ENCODE data around the gene PHF21A.

Gene PHF21A

DNA sequence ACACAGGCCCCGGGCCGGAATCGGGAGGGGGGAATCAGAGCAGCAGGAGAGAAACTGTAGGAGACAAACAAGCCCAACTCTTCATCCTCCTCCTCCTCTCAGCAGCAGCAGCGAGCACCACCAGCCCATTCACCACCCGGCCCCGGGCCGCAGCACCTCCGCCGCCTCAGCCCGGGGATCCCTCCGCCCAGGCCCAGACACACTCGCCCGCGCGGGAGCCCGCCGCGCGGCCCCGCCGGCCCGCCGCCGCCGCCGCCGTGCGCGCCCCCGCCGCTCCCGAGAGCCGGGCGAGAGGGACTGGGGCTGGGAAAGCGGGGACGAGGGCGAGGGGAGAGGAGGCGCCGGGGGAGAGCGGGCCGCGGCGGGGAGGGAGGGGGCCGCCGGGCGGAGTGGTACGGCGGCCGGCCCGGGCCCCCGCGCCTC, at the start of gene PHF21A:
TSS of gene PHF21A (minus strand) at position 154 of the 423 bp plus-strand sequence. CDS start 37,235 bp downstream, outside the sequence.
- DNase-seq: no peak

DNA sequence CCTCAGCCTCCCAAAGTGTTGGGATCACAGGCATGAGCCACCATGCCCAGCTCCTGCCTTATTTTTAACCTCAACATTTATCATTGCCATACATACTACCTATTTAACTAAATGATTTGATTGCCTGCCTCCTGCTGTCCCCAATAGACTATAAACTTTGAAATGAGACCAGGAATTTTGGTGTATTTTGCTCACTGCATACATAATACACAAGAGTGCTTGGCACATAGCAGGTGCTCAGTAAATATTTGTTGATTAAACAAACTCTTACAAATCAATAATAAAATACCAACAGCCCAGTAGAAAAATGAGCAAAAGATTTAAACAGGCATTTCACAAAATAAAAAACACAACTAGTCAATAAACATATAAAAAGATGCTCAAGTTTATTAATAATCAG, 49.5 kb upstream of the PHF21A start:
- DNase-seq: no peak

DNA sequence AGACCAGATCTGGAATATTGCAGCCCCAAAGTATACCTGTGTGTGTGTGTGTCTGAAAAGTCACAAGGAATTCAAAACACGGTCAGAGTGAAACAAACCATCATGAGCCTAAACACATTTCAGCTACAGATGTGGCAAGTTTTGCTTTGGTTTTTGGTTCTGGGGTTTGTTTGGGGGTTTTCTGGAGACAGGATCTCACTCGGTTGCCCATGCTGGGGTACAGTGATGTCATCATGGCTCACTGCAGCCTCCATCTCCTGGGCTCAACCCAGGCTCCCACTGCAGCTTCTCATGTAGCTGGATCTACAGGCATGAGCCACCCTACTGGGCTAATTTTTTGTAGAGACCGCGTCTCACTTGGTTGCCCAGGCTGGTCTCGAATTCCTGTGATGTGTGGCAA, 41.4 kb upstream of the PHF21A start:
- DNase-seq: no peak

DNA sequence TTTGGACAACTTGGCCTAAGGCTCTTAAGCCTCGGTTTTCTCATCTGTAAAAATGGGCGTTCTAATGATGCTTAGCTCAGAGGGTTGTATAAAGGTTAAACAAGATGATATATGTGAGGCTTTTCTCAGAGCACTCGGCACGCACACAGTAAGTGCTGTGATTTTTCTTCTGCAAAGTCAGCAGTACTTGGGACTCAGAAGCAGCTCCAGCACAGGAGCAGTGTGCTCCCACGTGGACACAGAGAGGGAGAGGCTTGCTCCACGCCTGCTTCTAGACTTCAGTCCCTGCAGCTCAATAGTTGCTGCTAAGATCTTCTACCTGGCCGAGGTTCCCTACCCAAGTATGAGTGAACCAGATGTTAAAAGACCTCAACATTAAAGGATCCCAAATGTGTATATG, 39.9 kb upstream of the PHF21A start:
- DNase-seq: no peak

DNA sequence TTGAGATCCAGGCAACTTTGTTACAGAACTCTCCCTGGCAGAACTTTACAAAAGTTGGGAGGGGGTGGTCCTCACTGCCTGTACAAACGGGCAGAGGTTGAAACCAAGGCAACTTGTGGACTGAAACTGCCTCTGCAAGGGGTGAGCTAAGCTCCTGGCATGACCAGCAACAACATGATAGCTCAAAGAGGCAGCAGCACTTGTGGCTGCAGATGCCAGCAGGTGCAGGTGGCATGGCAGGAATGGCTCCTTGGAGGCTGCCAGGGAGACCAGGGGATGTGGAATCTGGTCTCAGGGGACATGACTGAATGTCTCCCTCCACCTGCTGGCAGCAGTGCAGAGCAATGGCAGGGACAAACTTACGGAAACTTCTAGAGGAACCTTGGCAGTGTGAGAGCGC, 38.8 kb upstream of the PHF21A start:
- no peak for DNase-seq

DNA sequence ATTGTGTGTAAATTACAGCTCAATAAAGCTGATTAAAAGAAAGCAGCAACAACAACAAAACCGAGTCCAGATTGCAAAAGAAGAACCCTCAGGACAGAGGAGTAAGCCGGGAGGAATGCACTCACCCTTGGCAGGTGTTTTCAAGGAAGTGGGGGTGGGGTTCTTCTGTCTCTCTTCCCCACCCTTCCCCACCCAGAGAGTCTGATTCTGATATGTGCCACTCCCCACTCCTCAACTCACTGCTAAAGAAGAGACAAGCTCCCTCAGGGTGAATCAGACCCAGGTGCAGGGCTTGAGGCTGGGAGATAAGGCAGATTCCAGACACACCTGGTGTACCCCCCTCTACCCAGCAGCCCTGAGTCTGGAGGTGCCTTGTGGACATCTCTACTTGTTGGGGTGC, 38.4 kb upstream of the PHF21A start:
- DNase-seq: no peak

DNA sequence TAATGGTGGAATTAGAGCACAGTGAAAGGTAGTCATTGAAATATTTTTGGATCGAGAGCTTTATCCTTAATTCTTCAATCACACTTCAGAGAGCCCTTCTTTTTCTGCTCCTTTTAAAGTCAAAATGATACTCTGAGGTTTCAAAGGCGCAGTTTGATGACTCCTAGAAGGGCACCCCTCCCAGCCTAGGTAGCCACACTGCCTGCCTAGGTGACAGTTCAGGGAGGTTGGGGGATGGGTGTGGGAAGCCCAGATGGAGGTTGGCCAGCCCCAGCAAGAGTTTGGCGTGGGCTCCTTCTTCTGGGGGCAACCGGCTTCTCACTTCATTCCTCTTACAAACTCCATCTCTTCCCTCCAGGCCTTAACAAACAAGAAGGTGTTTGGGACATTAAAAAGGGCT, 28.6 kb upstream of the PHF21A start:
- no peak for DNase-seq

DNA sequence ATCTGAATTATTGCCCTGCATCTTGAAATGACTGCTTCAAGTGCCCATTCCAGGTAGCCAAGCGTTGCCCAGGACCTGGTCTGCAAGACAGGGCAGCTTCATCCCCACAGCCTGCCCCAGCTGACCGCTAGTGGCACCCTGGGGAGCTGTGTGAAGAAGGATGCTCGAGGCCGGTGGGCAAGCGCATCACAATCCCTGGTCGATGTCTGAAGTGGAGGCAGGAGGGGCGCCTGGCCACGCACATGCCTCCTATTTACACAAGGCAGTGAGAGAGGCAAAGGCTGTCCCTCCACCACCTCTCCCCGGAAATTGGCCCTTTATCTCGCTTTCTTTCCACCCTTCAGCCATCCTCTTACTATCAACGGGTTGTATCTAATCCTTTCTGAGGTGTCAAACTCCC, 28.1 kb upstream of the PHF21A start:
- no peak for DNase-seq

DNA sequence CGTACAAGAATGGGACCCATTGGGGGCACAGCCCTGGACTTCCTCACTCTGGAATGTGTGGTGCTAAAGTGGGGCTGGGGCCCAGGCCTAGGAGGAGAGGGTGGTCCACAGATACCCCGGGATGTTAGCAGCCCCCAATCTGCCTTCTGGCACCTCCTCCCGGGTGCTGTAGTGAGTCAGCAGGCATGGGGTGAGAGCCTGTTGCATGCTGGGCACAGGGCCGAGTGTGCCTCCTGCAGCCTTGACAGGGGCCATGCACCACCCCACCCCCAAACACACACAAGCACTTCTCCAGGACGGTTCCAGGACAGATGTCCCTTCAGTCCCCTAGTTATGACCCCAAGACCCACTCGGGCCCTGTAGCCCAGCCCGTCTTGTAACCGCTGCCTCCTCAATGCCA, 23.5 kb upstream of the PHF21A start:
- no peak for DNase-seq

DNA sequence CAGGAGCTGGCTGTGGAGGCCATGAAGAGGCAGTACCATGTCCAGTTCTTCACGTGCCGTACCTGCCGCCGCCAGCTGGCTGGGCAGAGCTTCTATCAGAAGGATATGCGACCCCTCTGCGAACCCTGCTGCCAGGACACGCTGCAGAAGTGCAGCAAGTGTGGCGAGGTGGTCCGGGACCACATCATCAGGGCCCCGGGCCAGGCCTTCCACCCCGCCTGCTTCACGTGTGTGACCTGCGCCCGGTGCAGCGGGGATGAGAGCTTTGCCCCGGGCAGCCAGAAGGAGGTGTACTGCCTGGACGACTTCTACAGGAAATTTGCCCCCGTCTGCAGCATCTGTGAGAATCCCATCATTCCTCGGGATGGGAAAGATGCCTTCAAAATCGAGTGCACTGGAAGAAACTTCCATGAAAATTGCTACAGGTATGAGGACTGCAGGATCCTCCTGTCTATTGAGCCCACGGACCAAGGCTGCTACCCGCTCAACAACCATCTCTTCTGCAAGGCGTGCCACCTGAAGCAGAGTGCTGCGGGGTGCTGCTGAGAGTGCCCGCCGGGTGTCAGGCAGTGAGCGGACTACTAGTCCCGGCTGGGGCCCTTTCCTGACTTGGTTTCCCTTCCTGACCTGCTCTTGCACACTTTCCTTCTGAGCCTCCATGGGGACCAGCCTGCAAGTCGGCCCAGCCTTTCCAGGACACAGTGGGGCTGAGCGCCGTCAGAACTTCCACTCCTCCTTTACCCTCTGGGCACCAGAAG, 22.0 kb upstream of the PHF21A start:
- no peak for DNase-seq

DNA sequence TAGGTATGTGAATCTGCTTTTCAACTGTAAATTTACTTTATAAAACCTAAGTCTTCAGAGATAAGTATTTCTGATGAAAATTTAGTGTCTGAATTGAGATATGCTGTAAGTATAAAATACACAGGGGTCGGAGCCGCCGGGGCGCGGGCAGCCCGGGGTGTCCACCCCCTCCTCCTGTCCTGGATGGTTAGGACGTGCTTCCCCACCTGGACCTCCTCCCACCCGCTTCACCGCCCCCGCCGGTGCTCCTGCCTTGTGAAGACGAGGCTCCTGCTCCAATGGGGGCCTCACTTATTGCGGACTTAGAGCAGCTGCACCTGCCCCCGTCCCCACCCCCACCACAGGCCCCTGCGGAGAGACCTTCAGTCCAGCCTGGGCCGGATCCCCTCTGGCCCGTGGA, 21.3 kb upstream of the PHF21A start:
- DNase-seq: no peak

DNA sequence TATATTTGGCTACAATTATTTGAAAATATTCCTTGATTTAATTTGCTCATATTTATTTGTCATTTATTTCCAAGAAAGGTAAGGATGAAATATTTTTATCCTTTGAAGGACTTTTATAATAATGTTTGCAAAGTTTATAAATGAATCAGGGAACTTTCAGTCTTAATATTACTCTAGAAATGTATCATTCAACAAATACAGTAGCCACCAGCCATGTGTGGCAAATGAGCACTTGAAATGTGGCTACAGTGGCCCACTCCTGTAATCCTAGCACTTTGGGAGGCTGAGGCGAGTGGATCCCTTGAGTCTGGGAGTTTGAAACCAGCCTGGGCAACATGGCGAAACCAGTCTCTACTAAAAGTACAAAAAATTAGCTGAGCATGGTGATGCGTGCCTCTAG, 20.3 kb upstream of the PHF21A start:
- no peak for DNase-seq

DNA sequence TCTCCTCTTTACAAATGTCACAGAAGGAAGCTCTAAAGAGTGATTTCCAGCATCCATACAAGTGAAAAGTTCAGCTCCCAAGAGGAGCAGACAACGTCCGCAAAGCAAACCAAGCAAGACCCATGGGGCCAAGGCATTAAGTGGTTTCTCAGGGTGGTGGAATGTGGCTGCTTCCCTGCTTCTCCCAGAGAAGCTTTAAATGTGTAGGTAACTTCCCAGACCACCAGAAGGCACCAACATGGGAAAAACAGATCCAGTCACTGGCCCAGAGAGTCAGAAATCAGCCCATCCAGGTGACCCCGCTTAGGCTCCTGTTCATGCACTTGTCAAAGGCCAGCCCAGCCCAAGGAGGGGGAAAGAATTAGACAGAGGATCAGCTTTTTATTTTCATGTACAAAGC, 13.3 kb upstream of the PHF21A start:
- DNase-seq: no peak

DNA sequence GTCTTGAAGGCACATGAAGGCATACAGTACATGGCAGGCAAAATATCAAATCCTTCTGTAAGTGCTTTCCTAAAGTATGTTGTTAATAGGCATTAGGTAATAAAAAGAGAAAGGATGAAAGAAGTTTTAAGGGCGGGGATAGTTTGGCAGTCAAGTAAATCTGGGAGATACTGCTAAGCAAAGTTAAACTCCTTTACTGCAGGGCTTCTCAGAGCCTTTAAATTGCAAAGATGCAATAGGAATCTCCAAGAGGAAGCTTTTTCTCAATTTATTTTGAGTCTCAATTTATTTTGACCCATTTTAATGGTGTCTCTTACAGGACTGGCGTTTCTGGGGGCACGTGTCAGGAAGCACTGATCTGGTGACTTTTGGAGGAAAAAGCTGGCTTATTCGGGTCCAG, 12.8 kb upstream of the PHF21A start:
- DNase-seq: no peak

DNA sequence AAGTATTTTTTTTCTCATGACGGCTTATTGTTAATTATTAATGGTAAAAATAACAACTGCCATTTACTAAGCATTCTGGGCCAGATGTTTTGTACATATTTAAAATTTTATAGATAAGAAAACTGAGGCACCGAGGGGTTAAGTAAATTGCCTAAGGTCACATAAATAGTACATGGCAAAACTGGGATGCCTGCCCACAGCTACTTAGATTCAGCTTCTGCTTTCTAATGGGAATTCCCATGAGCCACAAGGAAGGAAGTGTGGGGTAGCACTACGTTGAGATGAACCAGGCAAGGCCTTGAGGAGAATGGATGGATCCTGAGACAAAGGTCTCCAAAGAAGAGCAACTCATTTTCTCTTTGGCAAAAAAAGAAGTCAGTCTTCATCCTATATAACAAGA, 11.9 kb upstream of the PHF21A start:
- DNase-seq: no peak

DNA sequence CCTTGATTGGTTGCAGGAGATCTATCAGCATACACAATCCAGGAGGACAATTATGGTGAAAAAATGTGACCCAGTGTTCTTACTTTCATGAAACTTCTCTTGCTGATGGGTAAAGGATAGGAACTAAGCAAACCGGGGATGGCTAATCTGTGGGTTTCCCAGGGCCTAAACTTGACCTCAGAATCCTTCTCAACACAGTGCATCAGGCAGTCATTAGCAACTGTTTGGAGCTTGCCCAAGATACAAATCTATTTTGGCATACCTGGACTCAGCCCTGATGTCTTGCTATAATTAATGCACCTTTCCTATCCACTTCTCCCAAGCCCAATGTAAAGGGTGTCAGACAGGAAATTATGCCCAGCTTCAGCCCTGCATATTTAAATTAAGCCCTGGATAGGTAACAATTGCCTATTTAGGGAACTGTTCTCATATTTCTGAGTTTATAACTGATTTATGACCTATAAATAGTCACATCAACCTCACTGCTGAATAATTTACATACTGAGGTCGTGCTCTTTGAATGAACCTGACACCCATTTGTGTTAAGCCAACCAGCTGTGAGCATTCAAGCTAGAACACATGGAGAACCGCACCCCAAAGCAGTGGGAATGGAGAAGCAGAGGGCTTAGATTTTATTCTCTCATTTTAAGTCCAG, 9.2 kb upstream of the PHF21A start:
- DNase-seq: no peak

DNA sequence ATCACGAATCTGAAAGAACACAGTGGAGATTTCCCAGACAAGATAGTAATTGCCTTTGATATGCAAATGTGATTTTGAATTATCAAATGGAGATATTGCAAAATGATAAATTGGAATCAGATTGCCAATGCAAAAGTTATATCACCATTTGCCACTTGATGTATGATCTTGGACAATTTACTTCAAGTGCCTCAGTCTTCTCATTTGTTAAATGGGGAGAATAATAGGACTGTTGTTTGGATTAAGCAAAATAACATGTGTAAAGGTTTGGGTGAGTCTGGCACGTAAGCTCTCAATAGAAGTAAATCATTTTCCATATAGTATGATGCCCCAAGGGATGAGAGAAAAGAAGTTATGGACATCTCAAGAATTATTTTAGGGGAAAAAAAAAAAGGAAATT, 7.9 kb upstream of the PHF21A start:
- DNase-seq: no peak

DNA sequence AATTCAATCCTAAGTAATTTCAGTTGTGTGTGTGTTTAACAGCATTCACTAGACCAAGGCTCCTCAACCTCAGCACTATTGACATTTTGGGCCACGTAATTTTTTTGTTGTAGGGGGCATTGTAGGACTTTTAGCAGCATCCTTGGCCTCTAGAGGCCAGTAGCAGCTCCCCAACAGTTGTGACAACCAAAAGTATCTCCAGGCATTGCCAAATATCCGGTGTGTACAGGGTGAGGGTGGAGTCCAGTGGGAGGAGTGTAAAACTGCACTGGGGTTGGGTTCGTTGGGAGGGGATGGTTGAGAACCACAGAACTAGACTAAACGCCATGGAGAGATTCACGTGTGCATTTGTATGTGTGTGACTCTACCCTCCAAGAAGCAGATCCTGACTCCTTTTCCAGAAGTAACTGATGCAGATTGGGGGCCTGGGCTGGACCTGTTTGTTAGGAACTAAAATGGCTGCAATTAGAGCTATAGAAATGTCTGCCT, 5.9 kb upstream of the PHF21A start:
- no peak for DNase-seq

DNA sequence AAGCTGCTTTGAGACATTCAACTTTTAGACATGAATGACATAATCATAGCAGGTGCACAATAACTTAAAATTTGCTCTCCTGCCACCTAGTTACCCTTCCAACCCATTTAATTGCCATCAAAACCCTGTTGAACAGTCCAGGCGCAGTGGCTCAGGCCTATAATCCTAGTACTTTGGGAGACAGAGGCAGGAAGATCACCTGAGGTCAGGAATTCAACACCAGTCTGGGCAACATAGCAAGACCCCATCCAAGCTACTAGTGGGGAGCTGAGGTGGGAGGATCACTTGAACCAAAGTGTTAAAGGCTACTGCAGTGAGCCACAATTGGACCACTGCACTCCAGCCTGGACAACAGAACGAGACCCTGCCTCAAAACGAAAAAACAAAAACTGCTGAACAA, 4.0 kb upstream of the PHF21A start:
- no peak for DNase-seq

DNA sequence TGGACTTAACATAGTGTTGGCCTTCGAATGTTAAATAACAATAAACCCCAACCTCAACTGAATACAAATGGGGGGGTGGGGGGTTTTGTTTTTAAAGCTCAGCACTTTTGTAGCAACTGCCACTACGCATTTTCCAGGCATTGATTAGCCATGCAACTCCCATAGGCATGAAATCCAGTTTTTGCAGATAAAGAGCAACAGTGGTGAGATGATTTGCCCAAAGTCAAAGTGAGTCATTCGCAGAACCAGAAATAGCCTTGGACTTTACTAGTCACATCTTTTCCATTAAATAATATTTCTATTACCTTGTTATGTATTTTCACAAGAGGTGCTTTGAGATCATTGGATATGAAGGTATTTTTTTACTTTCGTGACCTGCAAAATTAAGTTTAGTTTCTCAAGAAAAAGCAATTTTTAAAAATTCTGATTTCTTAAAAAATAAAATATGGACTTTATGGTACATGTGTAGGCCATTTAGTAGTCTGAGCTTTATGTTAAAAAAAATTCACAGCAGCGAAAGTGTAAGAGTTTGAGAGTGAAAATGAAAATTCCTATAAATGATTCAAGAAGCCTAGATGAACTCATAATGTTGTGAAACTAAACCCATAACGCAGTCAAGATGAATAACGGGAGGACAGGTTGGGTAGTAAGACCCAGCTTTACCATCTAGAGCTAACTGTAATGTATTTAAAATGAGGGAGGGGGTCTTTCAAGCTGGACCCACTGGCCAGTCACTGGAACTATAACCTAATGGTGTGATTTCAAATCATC, 1.9 kb upstream of the PHF21A start:
- no peak for DNase-seq

DNA sequence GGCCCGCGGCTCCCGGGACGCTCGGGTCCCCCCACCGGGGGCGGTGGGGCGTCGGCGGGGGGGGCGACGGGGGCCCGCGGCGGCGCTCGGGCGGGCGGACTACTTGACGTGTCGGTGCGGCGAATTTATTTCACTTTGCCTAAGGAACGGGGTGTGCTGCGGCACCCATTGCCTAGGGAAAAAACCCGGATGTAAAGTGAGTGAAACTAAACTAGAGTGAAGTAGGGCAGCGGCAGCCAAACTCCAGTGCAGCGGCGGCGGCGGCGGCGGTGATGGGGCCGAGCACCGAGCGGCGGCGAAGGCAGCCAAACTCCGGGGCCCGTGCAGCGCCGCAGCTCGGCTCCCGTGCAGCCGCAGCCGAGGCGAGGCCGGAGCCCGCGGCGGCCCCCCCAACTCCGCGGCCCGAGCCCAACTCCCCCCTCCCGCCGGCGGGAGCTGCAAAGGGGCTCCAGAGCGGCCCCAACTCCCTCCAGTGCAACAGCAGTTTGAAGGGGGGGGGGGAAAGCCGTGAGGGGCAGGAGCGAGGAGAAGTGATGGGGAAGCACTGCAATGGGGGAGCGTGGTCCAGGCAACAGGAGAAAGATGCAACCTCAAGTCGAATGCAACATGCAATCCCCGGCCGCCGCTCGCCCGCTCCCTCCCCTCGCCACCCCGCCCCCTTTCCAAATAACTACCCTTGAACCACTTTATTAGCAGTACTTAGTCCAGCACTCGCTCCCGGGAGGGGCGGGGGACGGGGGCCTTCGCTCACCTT, 647 bp upstream of the PHF21A start:
- no peak for DNase-seq

DNA sequence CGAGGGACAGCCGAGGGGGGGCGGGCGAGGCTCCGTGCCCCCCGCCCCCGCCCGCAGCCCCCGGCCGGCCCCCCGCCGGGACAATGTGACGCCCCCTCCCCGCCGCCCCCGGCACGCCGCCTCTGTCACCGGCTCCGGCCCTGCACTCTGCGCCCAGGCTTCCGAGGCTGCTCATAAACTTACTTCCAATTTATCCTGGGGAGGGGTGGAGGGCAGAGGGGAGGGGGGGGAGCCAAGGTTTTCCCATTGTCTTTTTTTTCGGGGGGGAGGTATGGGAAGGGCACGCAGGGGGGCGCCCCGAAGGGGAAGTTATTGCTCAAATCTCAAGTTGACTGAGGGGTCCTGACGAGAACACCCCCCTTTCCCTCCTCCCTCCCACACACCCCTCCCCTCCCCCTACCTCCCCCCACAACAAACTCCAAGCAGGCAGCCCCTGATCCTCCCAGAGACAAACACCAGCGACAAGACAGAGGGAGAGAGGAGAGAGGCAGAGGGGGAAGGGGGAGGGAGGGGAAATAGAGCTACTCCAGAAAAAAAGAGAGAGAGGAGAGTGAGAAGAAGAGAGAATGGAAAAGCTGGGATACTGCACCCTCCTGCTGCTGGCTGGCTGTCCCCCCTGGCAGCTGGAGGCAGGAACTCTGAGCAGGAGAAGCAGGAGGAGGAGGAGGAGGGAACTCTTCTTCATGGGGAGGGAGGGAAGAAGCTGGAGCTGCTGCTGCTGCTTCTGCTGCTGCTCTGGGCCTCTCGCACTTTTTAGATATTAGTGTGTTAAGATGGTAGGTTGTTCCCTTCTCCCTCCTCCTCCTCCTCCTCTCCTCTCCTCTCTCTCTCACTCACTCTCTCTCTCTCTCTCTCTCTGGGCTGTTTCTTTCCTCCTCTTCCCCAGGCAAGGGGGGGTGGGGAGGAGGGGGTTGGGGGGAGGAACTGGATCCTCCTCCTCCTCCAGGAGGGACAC, 631 bp downstream of the PHF21A start:
- DNase-seq: no peak
